Stomach (tissue), 4 donors: ENCODE data around the gene TMED8.

ENCODE experiments used
- EP300 ChIP-seq: sonication (generic); formaldehyde crosslinking; IDR thresholded peaks from one replicate; pipeline ENCODE4 v1.6.1; 2017; ENCODE audit warnings: antibody characterized with exemption
- POLR2A ChIP-seq, 4 donors: fragments of 450-650 bp; IDR thresholded peaks; one replicate each; pipeline ENCODE4 v1.6.1; 2016; ENCODE audit warnings: antibody characterized with exemption in 4 of 4, control low read depth in 2 of 4, mild to moderate bottlenecking in 1 of 4, moderate library complexity in 1 of 4
- POLR2AphosphoS5 ChIP-seq, 3 donors: sonication (generic); formaldehyde crosslinking; IDR thresholded peaks; one replicate each; pipeline ENCODE4 v1.6.1; 2016; ENCODE audit warnings: antibody characterized with exemption in 3 of 3
- TF ChIP-seq, protein P1 (sequence below), 7 experiments: fragments of 450-650 bp in 4 of 7; fragments of 200-600 bp in 3 of 7; sonication (generic) in 3 of 7; IDR thresholded peaks; one replicate each; pipeline ENCODE4 v1.5.1; 2016 to 2019; ENCODE audit warnings: antibody characterized with exemption in 7 of 7, control low read depth in 2 of 7, mild to moderate bottlenecking in 1 of 7

DNA sequence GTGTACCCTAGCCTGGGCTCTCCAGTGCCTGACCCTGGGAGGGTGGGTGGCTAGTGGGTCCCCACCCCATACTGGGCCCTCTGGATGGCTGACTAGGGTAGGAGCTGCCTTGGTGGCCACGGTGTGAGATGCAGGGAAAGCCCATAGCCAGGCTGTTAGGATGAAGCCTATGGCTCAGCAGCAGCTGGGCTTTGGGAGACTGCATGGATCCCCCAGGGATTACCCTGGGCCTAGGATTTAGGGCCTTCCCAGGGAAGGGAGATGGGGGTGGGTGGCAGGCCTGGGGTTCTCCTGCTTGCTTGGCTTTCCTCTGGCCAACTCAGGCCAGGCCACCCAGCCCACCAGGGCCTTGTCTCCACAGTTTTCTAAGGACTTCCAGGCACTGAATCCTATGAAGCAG, 49.8 kb downstream of the TMED8 start:
- TF ChIP-seq, protein P1, sequence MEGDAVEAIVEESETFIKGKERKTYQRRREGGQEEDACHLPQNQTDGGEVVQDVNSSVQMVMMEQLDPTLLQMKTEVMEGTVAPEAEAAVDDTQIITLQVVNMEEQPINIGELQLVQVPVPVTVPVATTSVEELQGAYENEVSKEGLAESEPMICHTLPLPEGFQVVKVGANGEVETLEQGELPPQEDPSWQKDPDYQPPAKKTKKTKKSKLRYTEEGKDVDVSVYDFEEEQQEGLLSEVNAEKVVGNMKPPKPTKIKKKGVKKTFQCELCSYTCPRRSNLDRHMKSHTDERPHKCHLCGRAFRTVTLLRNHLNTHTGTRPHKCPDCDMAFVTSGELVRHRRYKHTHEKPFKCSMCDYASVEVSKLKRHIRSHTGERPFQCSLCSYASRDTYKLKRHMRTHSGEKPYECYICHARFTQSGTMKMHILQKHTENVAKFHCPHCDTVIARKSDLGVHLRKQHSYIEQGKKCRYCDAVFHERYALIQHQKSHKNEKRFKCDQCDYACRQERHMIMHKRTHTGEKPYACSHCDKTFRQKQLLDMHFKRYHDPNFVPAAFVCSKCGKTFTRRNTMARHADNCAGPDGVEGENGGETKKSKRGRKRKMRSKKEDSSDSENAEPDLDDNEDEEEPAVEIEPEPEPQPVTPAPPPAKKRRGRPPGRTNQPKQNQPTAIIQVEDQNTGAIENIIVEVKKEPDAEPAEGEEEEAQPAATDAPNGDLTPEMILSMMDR (IDR thresholded peaks at IDR 0.05) = no peak
- no peak for TF ChIP-seq POLR2A (IDR thresholded peaks at IDR 0.05)
- TF ChIP-seq POLR2AphosphoS5 (IDR thresholded peaks at IDR 0.05) = no peak
- TF ChIP-seq EP300 = no peak
